ENCODE measurements around the gene CDC14A.
"Not testable (repeated sequence)": the region's sequence is repeated elsewhere in the genome, so short reads cannot be mapped to it uniquely, and the experiment has no call there.

The CDC14A gene

DNA sequence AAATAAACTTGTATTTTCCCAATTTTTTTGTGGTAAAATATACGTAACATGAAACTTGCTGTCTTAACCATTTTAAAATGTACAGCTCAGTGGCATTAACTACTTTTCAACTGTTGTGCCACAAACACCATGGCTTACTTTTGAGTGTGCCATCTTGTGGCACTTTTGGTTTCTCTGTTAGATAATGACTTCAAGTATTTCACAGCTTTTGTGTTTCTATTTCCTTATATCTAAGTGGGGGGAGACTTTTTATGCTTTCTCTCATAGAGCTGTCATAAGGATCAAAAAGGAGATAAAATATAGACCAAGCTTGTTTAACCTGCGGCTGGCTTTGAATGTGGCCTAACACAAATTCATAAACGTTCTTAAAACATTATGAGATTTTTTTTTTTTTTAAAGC lies 44.3 kb downstream of the CDC14A start:
- ChIA-PET POLR2A (no interaction called here), CTCF (interaction anchor here (1.0 to 1.6 kb wide), 7 partner anchors 10 to 472 kb away, joined by 3 to 5 read pairs (median 3); no protein-coding TSS in a partner anchor)
- no peak for DNase-seq (ENCODE audit: extremely low spot score)
- TF ChIP-seq, protein P1, sequence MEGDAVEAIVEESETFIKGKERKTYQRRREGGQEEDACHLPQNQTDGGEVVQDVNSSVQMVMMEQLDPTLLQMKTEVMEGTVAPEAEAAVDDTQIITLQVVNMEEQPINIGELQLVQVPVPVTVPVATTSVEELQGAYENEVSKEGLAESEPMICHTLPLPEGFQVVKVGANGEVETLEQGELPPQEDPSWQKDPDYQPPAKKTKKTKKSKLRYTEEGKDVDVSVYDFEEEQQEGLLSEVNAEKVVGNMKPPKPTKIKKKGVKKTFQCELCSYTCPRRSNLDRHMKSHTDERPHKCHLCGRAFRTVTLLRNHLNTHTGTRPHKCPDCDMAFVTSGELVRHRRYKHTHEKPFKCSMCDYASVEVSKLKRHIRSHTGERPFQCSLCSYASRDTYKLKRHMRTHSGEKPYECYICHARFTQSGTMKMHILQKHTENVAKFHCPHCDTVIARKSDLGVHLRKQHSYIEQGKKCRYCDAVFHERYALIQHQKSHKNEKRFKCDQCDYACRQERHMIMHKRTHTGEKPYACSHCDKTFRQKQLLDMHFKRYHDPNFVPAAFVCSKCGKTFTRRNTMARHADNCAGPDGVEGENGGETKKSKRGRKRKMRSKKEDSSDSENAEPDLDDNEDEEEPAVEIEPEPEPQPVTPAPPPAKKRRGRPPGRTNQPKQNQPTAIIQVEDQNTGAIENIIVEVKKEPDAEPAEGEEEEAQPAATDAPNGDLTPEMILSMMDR (IDR thresholded peaks at IDR 0.05; ENCODE audit: control extremely low read depth, extremely low read depth, low read depth, missing control alignments) = no peak

DNA sequence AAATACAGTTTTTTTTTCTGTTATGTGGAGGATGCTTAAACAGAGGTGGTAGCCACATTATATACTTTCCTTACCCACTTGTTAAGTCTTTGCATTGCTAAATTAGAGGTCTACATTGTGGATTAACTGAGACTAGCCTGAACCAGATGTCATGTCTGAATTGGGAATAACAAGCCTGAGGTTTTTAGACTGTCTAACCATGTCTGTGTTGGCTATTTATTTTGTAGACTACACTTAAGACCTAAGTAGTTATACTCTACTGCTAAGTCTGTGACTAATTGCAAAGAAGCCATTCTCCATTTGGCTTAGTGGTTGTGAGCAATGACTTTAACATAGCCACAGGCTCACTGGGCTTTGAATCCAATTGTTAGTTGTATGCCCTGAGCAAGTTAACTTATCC lies 45.4 kb downstream of the CDC14A start:
- TF ChIP-seq, protein P1 (IDR thresholded peaks at IDR 0.05; ENCODE audit: control extremely low read depth, extremely low read depth, low read depth, missing control alignments) = no peak
- ChIA-PET POLR2A (no interaction called here), CTCF (interaction anchor here (1.0 to 1.6 kb wide), 4 partner anchors 11 to 348 kb away, joined by 3 to 5 read pairs (median 4); no protein-coding TSS in a partner anchor)
- no peak for DNase-seq (ENCODE audit: extremely low spot score)

DNA sequence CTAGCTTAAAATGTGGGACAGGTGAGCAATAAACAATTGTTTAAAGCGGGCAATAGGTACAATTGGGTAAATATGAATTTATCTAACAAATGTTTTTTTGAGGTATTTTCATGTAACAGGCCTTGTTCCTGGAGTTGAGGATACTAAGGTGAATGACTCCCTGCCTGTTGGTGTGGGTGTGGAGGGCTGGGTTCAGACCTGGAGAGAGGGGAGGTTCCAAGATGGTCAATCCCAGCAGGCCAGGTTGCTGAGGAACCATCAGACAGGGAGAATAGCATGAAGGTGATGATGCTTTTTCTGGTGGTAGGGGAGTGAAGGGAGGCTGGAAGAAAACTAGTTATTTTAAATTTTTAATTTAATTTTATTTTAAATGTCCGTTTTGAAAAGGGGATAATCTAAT lies 46.3 kb downstream of the CDC14A start:
- CTCF ChIA-PET = interaction anchor here (1.0 kb wide), 1 partner anchor 25 kb away, joined by 3 read pairs; no protein-coding TSS in a partner anchor
- TF ChIP-seq, protein P1 (IDR thresholded peaks at IDR 0.05; ENCODE audit: control extremely low read depth, extremely low read depth, low read depth, missing control alignments) = no peak
- POLR2A ChIA-PET = no interaction called here

DNA sequence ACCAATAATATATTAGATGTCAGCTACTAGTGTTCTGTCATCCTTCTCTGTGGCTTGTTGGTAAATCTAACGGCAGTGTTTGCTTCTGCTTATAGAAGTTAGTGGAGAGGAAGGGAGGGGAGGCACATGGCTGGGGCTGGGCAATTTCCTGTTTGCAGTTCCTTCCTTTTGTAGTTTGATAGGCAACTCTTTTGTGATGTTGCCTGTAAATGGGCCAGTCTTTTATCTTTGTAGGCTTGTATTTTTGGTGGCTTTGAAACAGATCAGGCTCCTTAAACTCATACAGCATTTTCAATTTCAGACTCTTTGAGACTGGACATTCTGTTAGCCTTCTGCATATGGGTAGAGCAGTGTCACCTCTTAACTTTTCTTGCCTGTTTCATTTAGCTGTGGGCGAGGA lies 48.1 kb downstream of the CDC14A start:
- ChIA-PET POLR2A (no interaction called here), CTCF (interaction anchor here (0.7 to 1.6 kb wide), 3 partner anchors 8 to 16 kb away, joined by 3 to 5 read pairs (median 3); no protein-coding TSS in a partner anchor)
- TF ChIP-seq, protein P1 (IDR thresholded peaks at IDR 0.05; ENCODE audit: control extremely low read depth, extremely low read depth, low read depth, missing control alignments) = no peak
- DNase-seq (ENCODE audit: extremely low spot score) = peak; percentile 21

More for the DNA sequence above, 46.3 kb downstream of the CDC14A start:
- no peak for DNase-seq (ENCODE audit: extremely low spot score)

DNA sequence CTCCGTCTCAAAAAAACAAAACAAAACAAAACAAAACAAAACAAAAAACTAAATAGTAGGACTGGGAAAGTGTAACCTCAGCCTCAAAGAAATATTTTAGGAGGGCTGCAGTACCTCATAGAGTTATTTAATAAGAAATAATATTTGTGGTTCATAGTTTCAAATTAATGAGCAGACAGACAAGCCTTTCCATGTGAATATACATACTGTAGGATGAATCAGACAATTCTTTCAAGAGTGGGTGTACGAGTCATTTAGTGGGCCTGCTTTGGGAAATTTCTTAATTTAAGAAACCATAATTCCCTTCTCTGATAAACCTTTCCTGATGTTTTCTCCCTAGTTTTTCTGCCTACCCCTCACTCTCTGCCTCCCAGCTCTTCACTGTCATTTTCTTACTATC lies 52.5 kb downstream of the CDC14A start:
- ChIA-PET CTCF (interaction anchor here (0.7 to 2.9 kb wide), 5 partner anchors 9 to 59 kb away, joined by 3 to 11 read pairs (median 5); no protein-coding TSS in a partner anchor), POLR2A (no interaction called here)
- DNase-seq (ENCODE audit: extremely low spot score) = no peak

DNA sequence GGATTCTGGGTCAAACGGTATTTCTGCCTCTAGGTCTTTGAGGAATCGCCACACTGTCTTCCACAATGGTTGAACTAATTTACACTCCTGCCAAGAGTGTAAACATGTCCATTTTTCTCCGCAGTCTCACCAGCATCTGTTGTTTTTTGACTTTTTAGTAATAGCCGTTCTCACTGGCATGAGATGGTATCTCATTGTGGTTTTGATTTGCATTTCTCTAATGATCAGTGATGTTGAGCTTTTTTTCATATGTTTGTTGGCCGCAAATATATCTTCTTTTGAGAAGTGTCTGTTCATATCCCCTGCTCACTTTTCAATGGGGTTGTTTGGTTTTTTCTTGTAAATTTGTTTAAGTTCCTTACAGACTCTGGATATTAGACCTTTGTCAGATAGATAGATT lies 53.6 kb downstream of the CDC14A start:
- POLR2A ChIA-PET = not testable (repeated sequence)

More for the DNA sequence above, 52.5 kb downstream of the CDC14A start:
- TF ChIP-seq, protein P1 (IDR thresholded peaks at IDR 0.05; ENCODE audit: control extremely low read depth, extremely low read depth, low read depth, missing control alignments) = no peak

DNA sequence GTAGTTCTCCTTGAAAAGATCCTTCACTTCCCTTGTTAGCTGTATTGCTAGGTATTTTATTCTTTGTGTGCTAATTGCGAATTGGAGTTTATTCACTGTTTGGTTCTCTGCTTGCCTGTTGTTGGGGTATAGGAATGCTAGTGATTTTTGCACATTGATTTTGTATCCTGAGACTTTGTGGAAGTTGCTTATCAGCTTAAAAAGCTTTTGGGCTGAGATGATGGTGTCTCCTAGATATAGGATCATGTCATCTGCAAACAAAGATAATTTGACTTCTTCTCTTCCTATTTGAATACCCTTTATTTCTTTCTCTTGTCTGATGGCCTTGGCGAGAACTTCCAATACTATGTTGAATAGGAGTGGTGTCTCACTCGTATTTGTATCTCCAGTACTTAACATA lies 55.1 kb downstream of the CDC14A start:
- CTCF ChIA-PET; DNase-seq (ENCODE audit: extremely low spot score); POLR2A ChIA-PET: not testable (repeated sequence)

More for the DNA sequence above, 53.6 kb downstream of the CDC14A start:
- CTCF ChIA-PET = interaction anchor here (1.7 to 2.9 kb wide), 3 partner anchors 8 to 53 kb away, joined by 5 to 11 read pairs (median 6); no protein-coding TSS in a partner anchor
- not testable (repeated sequence) for DNase-seq (ENCODE audit: extremely low spot score)

DNA sequence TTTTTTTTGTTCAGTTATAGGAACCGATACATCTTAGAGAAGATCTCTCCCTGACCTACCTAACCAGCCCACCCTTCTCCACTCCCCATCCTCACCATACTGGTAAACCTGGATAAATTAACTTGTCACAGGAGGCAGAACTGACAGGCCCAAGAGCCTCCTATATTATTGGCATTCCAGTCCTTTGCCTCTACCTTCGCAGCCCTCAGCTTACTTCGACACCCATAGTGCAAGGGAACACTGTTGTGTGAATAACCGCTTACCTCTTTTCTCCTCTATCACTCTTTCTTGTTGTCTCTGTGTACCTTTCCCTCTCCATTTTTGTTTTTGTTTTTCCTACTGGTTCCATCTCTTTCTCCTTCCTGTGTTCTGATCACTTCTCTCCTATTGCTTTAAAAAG lies 58.7 kb downstream of the CDC14A start:
- CTCF ChIA-PET = interaction anchor here (2.0 kb wide), 1 partner anchor 12 kb away, joined by 8 read pairs; no protein-coding TSS in a partner anchor
- POLR2A ChIA-PET = no interaction called here
- no peak for DNase-seq (ENCODE audit: extremely low spot score)
- TF ChIP-seq, protein P1 (IDR thresholded peaks at IDR 0.05; ENCODE audit: control extremely low read depth, extremely low read depth, low read depth, missing control alignments) = no peak
